Activated CD8-positive, alpha-beta T cell treated with anti-CD3 and anti-CD28 coated beads for 36 hours (primary cell): ENCODE results near the gene MAPK14. TPM values are rescaled to one million over a fixed set of nuclear protein-coding genes. Genes with fewer than 3 reads are reported as not detected.

Experiments used
- ATAC-seq: fragments of 200-7000 bp; cut with Tn5 transposase; one replicate; pipeline ENCODE4 v1.10.0; 2021; ENCODE audit warnings: mild to moderate bottlenecking, moderate library complexity
- CTCF ChIA-PET: fragments of 350-600 bp; sonication (Branson Sonifier 250); formaldehyde crosslinking; loops from one replicate; lab custom pipeline; 2021; ENCODE audit warnings: antibody characterized with exemption; lab: Charles Lee
- POLR2A ChIA-PET: fragments of 350-600 bp; sonication (Branson Sonifier 250); formaldehyde crosslinking; loops from one replicate; lab custom pipeline; 2021; ENCODE audit warnings: antibody characterized with exemption; lab: Charles Lee
- DNase-seq: peaks from one replicate; pipeline ENCODE4 v3.0.0-alpha.2; 2020
- H3K27ac Mint-ChIP-seq: one replicate; pipeline ENCODE4 v1.8.0; 2021; ENCODE audit warnings: mild to moderate bottlenecking, mixed read lengths
- H3K27me3 Mint-ChIP-seq: one replicate; pipeline ENCODE4 v1.8.0; 2021; ENCODE audit warnings: mixed read lengths
- H3K36me3 Mint-ChIP-seq: one replicate; pipeline ENCODE4 v1.8.0; 2021; ENCODE audit warnings: low read depth, mixed read lengths
- H3K4me1 Mint-ChIP-seq: one replicate; pipeline ENCODE4 v1.8.0; 2021; ENCODE audit warnings: low read depth, mixed read lengths
- H3K4me3 Mint-ChIP-seq: one replicate; pipeline ENCODE4 v1.8.0; 2021; ENCODE audit warnings: mild to moderate bottlenecking, moderate library complexity, mixed read lengths
- H3K9me3 Mint-ChIP-seq: one replicate; pipeline ENCODE4 v1.8.0; 2021; ENCODE audit warnings: mixed read lengths
- intact Hi-C: fragments of 100-400 bp; cut with micrococcal nuclease; formaldehyde crosslinking; loops from one replicate; pipeline ENCODE4 v1.10.0; 2022
- total RNA-seq, 2 experiments: library from RNA; stranded (reverse); gene quantifications; one replicate each; pipeline ENCODE4 v1.2.3, GENCODE V29; 2021
- TF ChIP-seq, protein P1 (sequence below): fragments of 200-600 bp; IDR thresholded peaks from one replicate; pipeline ENCODE4 v1.8.0; 2022; ENCODE audit warnings: antibody characterized with exemption, mild to moderate bottlenecking

Gene MAPK14
- total RNA-seq, 2 experiments from 2014 or later, result 45.7 to 49.8 TPM

DNA sequence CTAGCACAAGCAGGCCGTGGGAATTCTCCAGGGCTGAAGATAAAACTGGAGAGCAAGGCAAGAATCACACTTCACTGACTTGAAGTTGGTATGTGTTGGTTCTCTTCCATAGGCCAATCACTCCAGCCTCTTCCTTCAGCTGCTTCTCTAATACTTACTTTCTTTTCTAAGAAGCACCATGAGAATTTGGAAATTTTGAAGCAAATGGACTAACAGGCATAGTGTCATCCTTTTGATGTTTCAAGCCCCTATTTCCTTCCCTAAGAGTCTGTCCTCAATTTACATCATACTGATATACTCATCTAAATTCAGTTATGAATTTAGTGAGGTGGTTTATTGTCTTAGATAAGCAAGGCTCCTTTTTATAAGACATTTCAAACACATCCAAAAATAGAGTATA is 27.2 kb upstream of the MAPK14 start:
- H3K4me3 Mint-ChIP-seq, result no peak overlapping the region
- H3K27ac Mint-ChIP-seq, result no peak overlapping the region
- intact Hi-C loops, result no loop called here
- no peak for DNase-seq
- no peaks in the 10 kb centered on the region for H3K9me3 Mint-ChIP-seq
- H3K36me3 Mint-ChIP-seq, result no peaks in the 10 kb centered on the region
- no peak for ATAC-seq
- ChIA-PET POLR2A (no interaction called here), CTCF (no interaction called here)
- H3K27me3 Mint-ChIP-seq, result no peaks in the 10 kb centered on the region
- no peaks in the 10 kb centered on the region for H3K4me1 Mint-ChIP-seq
- TF ChIP-seq, protein P1, sequence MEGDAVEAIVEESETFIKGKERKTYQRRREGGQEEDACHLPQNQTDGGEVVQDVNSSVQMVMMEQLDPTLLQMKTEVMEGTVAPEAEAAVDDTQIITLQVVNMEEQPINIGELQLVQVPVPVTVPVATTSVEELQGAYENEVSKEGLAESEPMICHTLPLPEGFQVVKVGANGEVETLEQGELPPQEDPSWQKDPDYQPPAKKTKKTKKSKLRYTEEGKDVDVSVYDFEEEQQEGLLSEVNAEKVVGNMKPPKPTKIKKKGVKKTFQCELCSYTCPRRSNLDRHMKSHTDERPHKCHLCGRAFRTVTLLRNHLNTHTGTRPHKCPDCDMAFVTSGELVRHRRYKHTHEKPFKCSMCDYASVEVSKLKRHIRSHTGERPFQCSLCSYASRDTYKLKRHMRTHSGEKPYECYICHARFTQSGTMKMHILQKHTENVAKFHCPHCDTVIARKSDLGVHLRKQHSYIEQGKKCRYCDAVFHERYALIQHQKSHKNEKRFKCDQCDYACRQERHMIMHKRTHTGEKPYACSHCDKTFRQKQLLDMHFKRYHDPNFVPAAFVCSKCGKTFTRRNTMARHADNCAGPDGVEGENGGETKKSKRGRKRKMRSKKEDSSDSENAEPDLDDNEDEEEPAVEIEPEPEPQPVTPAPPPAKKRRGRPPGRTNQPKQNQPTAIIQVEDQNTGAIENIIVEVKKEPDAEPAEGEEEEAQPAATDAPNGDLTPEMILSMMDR, result no peak

DNA sequence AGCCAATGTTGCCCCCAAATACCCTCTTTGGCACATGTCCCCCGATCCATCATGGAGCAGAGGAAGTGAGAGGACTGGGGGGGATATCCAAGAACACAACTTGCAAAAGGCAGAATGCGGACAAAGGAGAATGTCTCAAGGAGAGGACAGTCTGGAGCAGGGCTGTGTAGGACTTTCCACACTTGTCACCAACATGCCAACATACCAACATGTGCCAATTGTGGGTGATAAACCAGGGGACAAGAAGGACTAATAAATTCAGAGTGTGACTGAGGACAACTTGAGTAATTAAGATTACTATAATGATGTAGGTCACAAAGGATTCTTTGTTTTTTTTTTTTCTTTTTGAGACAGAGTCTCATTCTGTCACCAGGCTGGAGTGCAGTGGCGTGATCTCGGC is 11.9 kb upstream of the MAPK14 start:
- peaks cover 3% of the 10 kb centered on the region for H3K27me3 Mint-ChIP-seq
- CTCF ChIA-PET, result no interaction called here
- H3K36me3 Mint-ChIP-seq, result no peaks in the 10 kb centered on the region
- POLR2A ChIA-PET, result no interaction called here
- DNase-seq (no peak), ATAC-seq (no peak)
- no peaks in the 10 kb centered on the region for H3K4me1 Mint-ChIP-seq
- intact Hi-C loops, result no loop called here
- H3K9me3 Mint-ChIP-seq, result no peaks in the 10 kb centered on the region
- H3K4me3 Mint-ChIP-seq, result no peak overlapping the region
- H3K27ac Mint-ChIP-seq, result no peak overlapping the region
- TF ChIP-seq, protein P1, result no peak

DNA sequence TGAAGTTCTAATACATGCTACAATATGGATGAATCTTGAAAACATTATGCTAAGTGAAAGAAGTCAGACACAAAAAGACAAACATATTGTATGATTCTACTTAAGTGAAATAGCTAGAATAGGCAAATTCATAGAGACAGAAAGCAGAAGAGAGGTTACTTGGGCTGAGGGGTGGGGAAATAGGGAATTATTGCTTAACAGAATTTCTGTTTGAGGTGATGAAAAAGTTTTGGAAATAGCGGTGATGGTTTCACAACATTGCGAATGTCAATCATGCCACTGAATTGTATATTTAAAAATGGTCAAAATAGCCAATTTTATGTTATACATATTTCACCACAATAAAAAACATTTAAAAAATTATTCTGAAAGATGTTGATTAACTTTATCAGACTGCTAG is 9.3 kb upstream of the MAPK14 start:
- H3K9me3 Mint-ChIP-seq, result no peaks in the 10 kb centered on the region
- TF ChIP-seq, protein P1, result no peak
- ATAC-seq (no peak), DNase-seq (no peak)
- no peak overlapping the region for H3K27ac Mint-ChIP-seq
- peaks cover 3% of the 10 kb centered on the region for H3K27me3 Mint-ChIP-seq
- H3K4me3 Mint-ChIP-seq, result no peak overlapping the region
- intact Hi-C loops, result no loop called here
- POLR2A ChIA-PET, result no interaction called here
- no peaks in the 10 kb centered on the region for H3K36me3 Mint-ChIP-seq
- CTCF ChIA-PET, result no interaction called here
- H3K4me1 Mint-ChIP-seq, result no peaks in the 10 kb centered on the region

DNA sequence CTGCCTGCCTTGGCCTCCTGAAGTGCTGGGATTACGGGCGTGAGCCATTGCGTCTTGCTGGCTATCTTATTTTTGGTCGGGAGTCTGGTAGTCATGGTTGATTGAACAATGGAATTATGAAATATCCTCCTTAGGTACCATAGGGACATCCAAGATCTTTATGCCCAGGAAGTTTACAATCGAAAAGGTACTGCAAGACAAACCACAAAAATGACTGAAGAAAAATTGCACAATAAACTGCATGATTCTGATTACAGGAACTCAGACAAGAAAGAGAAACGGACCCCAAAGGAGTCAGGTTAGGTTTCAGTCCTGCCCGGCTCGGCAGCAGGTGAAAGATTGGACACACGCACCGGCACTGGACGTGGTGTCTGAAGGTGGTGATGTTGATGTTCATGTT is 8.4 kb upstream of the MAPK14 start:
- CTCF ChIA-PET, result no interaction called here
- TF ChIP-seq, protein P1, result no peak
- POLR2A ChIA-PET, result no interaction called here
- ATAC-seq (no peak), DNase-seq (no peak)
- H3K27ac Mint-ChIP-seq, result no peak overlapping the region
- no peaks in the 10 kb centered on the region for H3K9me3 Mint-ChIP-seq
- no peaks in the 10 kb centered on the region for H3K36me3 Mint-ChIP-seq
- peaks cover 5% of the 10 kb centered on the region for H3K4me1 Mint-ChIP-seq
- intact Hi-C loops, result no loop called here
- no peak overlapping the region for H3K4me3 Mint-ChIP-seq
- peaks cover 10% of the 10 kb centered on the region for H3K27me3 Mint-ChIP-seq

DNA sequence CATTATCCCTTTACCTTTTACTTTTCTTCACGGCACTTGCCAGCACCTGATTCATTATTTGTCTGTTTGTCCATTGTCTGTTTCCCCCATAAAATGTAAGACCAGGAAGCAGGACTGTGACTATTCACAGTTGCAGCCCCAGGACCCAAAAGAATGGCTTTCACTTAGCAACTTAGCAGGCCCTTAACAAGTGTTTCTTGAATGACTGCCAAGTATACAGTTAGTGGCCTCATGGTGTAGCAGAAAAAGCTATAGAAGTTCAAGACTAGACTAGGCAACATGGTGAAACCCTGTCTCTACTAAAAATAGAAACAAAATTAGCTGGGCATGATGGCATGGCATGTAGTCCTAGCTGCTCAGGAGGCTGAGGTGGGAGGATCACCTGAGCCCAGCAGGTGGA is 7.5 kb upstream of the MAPK14 start:
- POLR2A ChIA-PET, result interaction anchor here (0.6 kb wide), 1 partner anchor 36 kb away, joined by 3 read pairs; no protein-coding TSS in a partner anchor
- intact Hi-C loops, result loop anchor here (10.0 kb wide), 1 partner anchor 285 kb away; no protein-coding TSS in a partner anchor
- no peak overlapping the region for H3K4me3 Mint-ChIP-seq
- TF ChIP-seq, protein P1, result no peak
- peaks cover 9% of the 10 kb centered on the region for H3K4me1 Mint-ChIP-seq
- no peaks in the 10 kb centered on the region for H3K9me3 Mint-ChIP-seq
- ATAC-seq (no peak), DNase-seq (no peak)
- H3K27me3 Mint-ChIP-seq, result peaks cover 16% of the 10 kb centered on the region
- no peak overlapping the region for H3K27ac Mint-ChIP-seq
- CTCF ChIA-PET, result no interaction called here
- H3K36me3 Mint-ChIP-seq, result no peaks in the 10 kb centered on the region
